DND-41 (cell line): ENCODE measurements around the gene OLFML1.

Source experiments
- CTCF ChIP-seq: IDR thresholded peaks from 2 replicates; pipeline ENCODE4 v1.5.1; 2012; ENCODE audit warnings: borderline replicate concordance, low read length, moderate library complexity, mild to moderate bottlenecking; ENCODE audit not compliant: poor library complexity, severe bottlenecking; ENCODE audit errors: extremely low read depth
- EZH2 ChIP-seq: IDR thresholded peaks from 3 replicates; pipeline ENCODE4 v1.6.1; 2012; ENCODE audit warnings: borderline replicate concordance, low read depth, mild to moderate bottlenecking, moderate library complexity, low read length, inconsistent platforms; ENCODE audit not compliant: severe bottlenecking

DNA sequence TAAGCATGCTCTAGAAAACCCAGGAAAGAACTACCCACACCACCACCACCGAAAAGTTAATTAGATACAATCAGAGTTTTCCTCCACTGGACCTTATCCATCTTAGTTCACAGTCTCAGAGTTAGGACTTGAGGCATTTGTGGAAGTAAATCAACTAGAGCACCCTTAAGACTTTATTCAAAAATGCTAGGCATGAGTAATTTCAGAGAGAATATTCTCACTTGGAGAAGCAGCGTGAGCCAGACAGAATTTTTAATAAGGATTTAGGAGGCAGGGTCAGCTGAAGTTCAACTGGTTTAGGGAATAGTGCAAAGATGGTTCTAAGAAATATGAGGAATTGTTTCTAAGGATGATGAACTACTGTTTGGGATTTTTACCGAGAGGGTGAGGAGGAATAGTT lies 1.2 kb upstream of the OLFML1 start:
- no peak for TF ChIP-seq CTCF
- TF ChIP-seq EZH2 = no peak
